G401 (cell line): ENCODE results near the gene NAP1L5. TPM values are rescaled to one million over a fixed set of nuclear protein-coding genes. Genes with fewer than 3 reads are reported as not detected.

Experiments
- DNase-seq: peaks from one replicate; pipeline ENCODE4 v3.0.0-alpha.2; 2015; ENCODE audit warnings: low spot score
- in situ Hi-C: cut with HindIII; loops from 2 replicates; pipeline ENCODE4 v1.10.0; 2016; ENCODE audit warnings: low sequenced_read_pairs, mixed read lengths
- total RNA-seq: library from RNA; depleted of rRNA; stranded (reverse); fragments of >200 nt; shearing (Covaris generic); gene quantifications from 2 replicates; pipeline ENCODE4 v1.2.3, GENCODE V29; 2014; rRNA removed

NAP1L5 gene
- total RNA-seq, 1 experiment from 2014 or later: 6.3 TPM

- in situ Hi-C loops: no loop called here
These were observed 22.6 kb downstream of the NAP1L5 start for GRCh38 chr4:88674979-88675378.

GRCh38 chr4:88674565-88674964, 23.1 kb downstream of the NAP1L5 start:
- in situ Hi-C loops: no loop called here

More at GRCh38 chr4:88674979-88675378, 22.6 kb downstream of the NAP1L5 start:
- peak; percentile 44 for DNase-seq

GRCh38 chr4:88673886-88674285, 23.7 kb downstream of the NAP1L5 start:
- no peak for DNase-seq
- in situ Hi-C loops: no loop called here

More at GRCh38 chr4:88674565-88674964, 23.1 kb downstream of the NAP1L5 start:
- DNase-seq: no peak

- DNase-seq: peak; percentile 57
- in situ Hi-C loops: no loop called here
These were observed 24.6 kb downstream of the NAP1L5 start for GRCh38 chr4:88672987-88673386.

- DNase-seq: no peak
- in situ Hi-C loops: no loop called here
These were observed 35.9 kb downstream of the NAP1L5 start for GRCh38 chr4:88661739-88662138.

GRCh38 chr4:88660446-88661294, 37.0 kb downstream of the NAP1L5 start:
- in situ Hi-C loops: no loop called here
- no peak for DNase-seq

GRCh38 chr4:88659890-88660208, 37.8 kb downstream of the NAP1L5 start:
- in situ Hi-C loops: no loop called here
- DNase-seq: no peak

GRCh38 chr4:88659055-88659889, 38.4 kb downstream of the NAP1L5 start:
- peak; percentile 93 for DNase-seq
- in situ Hi-C loops: no loop called here

GRCh38 chr4:88655226-88655625, 42.4 kb downstream of the NAP1L5 start:
- in situ Hi-C loops: no loop called here
- DNase-seq: no peak

GRCh38 chr4:88653371-88653946, 44.2 kb downstream of the NAP1L5 start:
- in situ Hi-C loops: no loop called here
- DNase-seq: no peak

- in situ Hi-C loops: no loop called here
- DNase-seq: no peak
These were observed 47.9 kb downstream of the NAP1L5 start for GRCh38 chr4:88649716-88650115.

GRCh38 chr4:88646528-88647280, 50.9 kb downstream of the NAP1L5 start:
- in situ Hi-C loops: no loop called here
- DNase-seq: no peak

- no peak for DNase-seq
- in situ Hi-C loops: no loop called here
These were observed 51.6 kb downstream of the NAP1L5 start for GRCh38 chr4:88645994-88646393.

Other genes with a start within 250 kb of the NAP1L5 start
- gene HERC5, start 240.7 kb downstream of the NAP1L5 start, total RNA-seq: 19.4 and 23.5 TPM in 2 replicates
- 177 and 198 TPM in 2 replicates for gene PYURF, start 174.1 kb downstream of the NAP1L5 start, total RNA-seq
- 0.78 and 4.1 TPM in 2 replicates for gene HERC3, start 105.3 kb downstream of the NAP1L5 start, total RNA-seq